ENCODE measurements around the gene STX4.

The STX4 gene

DNA sequence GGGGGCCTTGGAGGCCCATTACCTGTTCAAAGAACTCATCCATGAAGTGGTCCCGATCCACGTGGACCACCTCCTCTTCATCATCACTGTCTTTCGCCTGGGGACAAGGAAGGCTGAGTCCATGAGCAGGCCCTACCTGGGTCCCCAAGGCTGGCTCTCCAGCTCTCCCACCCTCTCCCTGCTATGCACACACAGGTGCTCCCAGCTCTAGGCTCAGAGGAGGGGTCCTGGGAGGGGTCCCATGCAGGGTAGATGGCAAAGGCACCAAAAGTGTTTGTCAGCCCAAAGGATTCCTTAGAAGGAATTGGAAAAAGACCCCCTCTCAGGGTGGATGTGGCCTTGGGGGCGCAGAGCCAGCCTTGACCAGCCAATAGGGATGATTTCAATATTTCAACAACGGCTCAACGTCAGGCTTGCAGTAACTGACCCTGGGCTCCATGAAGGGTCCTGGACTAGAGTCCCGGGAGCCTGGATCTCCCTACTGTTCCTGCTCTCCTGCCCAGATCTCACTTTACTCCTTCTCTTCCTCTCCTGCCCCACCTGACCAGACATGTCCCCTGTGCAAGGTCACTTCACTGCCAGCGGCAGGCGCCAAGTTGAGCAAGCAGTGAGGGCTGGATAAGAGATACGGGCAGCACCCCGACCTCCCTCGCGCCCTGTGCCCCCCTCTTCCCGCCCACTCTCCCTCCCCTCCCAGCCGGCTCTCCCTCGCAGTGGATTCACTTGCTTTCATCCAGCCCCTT lies 31.7 kb upstream of the STX4 start:
- no peak for TF ChIP-seq CTCF (IDR thresholded peaks at IDR 0.05; ENCODE audit: borderline replicate concordance, insufficient read depth, low read depth, low read length)
- H3K4me3 ChIP-seq (ENCODE audit: low read depth, low read length), result no peak overlapping the region

- H3K4me3 ChIP-seq (ENCODE audit: low read depth, low read length), result no peak overlapping the region
- no peak for TF ChIP-seq CTCF (IDR thresholded peaks at IDR 0.05; ENCODE audit: borderline replicate concordance, insufficient read depth, low read depth, low read length)
Observed at GRCh38 chr16:31002250-31002700, 31.1 kb upstream of the STX4 start.

GRCh38 chr16:31002862-31003341 lies 30.5 kb upstream of the STX4 start:
- no peak overlapping the region for H3K4me3 ChIP-seq (ENCODE audit: low read depth, low read length)
- TF ChIP-seq CTCF (IDR thresholded peaks at IDR 0.05; ENCODE audit: borderline replicate concordance, insufficient read depth, low read depth, low read length), result no peak

GRCh38 chr16:31003744-31004143 lies 29.6 kb upstream of the STX4 start:
- no peak for TF ChIP-seq CTCF (IDR thresholded peaks at IDR 0.05; ENCODE audit: borderline replicate concordance, insufficient read depth, low read depth, low read length)

GRCh38 chr16:31004658-31005057 lies 28.7 kb upstream of the STX4 start:
- H3K4me3 ChIP-seq (ENCODE audit: low read depth, low read length), result no peak overlapping the region
- TF ChIP-seq CTCF (IDR thresholded peaks at IDR 0.05; ENCODE audit: borderline replicate concordance, insufficient read depth, low read depth, low read length), result no peak

More at GRCh38 chr16:31003744-31004143, 29.6 kb upstream of the STX4 start:
- H3K4me3 ChIP-seq (ENCODE audit: low read depth, low read length), result no peak overlapping the region

- no peak overlapping the region for H3K4me3 ChIP-seq (ENCODE audit: low read depth, low read length)
- no peak for TF ChIP-seq CTCF (IDR thresholded peaks at IDR 0.05; ENCODE audit: borderline replicate concordance, insufficient read depth, low read depth, low read length)
Observed at GRCh38 chr16:31005350-31006085, 27.8 kb upstream of the STX4 start.

- H3K4me3 ChIP-seq (ENCODE audit: low read depth, low read length), result no peak overlapping the region
- no peak for TF ChIP-seq CTCF (IDR thresholded peaks at IDR 0.05; ENCODE audit: borderline replicate concordance, insufficient read depth, low read depth, low read length)
Observed at GRCh38 chr16:31006086-31006385, 27.3 kb upstream of the STX4 start.
